HEK293 (cell line): ENCODE measurements around the gene ZNF609.
"Not testable (repeated sequence)": the region's sequence is repeated elsewhere in the genome, so short reads cannot be mapped to it uniquely, and the experiment has no call there.

Experiments used
- CTCF ChIP-seq: fragments of 450-650 bp; formaldehyde crosslinking; IDR thresholded peaks from 2 replicates; pipeline ENCODE4 v1.5.1; 2016; ENCODE audit warnings: missing biosample characterization, missing genetic modification characterization
- KLF16 ChIP-seq: fragments of 450-650 bp; formaldehyde crosslinking; IDR thresholded peaks from 2 replicates; pipeline ENCODE4 v1.5.1; 2017; ENCODE audit warnings: missing biosample characterization, missing genetic modification characterization
- TCF7L2 ChIP-seq: IDR thresholded peaks from 2 replicates; pipeline ENCODE4 v1.6.1; 2011; ENCODE audit warnings: low read depth, mild to moderate bottlenecking, inconsistent platforms, low read length, moderate library complexity, borderline replicate concordance
- TRIM28 ChIP-seq: IDR thresholded peaks from 2 replicates; pipeline ENCODE4 v1.6.1; 2011; ENCODE audit warnings: low read length, control low read depth, borderline replicate concordance
- ZNF324 ChIP-seq: fragments of 450-650 bp; formaldehyde crosslinking; IDR thresholded peaks from 2 replicates; pipeline ENCODE4 v1.5.1; 2016; ENCODE audit warnings: missing biosample characterization, missing genetic modification characterization
- ZNF610 ChIP-seq: fragments of 450-650 bp; formaldehyde crosslinking; IDR thresholded peaks from 2 replicates; pipeline ENCODE4 v1.5.1; 2016; ENCODE audit warnings: missing biosample characterization, missing genetic modification characterization, borderline replicate concordance

- TF ChIP-seq ZNF610 (tag by site-specific recombination); CTCF (tag by site-specific recombination); TRIM28; TCF7L2; KLF16; ZNF324 (tag by site-specific recombination): not testable (repeated sequence)
These were observed 132.5 kb downstream of the ZNF609 start for GRCh38 chr15:64592845-64593244.
